Measurements from ENCODE around the gene STARD3.

Gene STARD3

DNA sequence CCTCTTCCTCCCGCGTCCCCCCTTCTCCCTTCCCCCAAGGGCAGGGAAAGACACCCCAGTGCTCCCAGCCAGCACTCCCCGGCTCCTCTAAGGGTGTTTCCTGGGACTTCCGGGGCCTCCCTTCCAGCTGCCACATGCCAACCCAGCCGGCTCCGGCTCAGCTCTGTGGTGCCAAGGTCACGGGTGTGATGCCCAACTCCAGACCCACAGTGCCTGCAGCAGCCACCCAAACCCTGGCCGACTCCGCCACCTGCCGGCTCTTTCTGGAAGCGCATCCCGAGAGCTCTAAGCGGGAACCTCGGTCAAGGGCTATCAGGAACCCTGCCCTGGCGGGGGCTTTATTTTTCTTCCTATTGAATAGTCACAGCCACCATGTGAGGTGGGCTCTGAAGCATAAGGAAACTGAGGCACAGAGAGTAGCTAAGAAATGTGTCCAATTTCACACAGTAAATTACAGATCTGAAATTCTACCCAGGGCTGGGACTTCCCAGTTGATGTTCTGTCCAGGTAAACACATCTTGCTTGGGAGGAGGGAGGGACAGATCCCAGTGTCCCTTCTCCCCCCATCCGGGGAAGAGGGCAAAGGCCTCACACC is 13.5 kb upstream of the STARD3 start:
- H2BK12ac ChIP-seq (ENCODE audit: low read length): no peak overlapping the region
- no peak overlapping the region for H2BK5ac ChIP-seq (ENCODE audit: low read depth, low read length, poor library complexity)
- no CpG with 5 or more reads among the region's 16 CpGs for WGBS (ENCODE audit: extremely low coverage, insufficient coverage, insufficient read length)
- H3K36me3 ChIP-seq (ENCODE audit: control insufficient read depth in 1 of 2, insufficient read depth in 2 of 2, low read length in 2 of 2): no peaks in the 10 kb centered on the region
- H4K12ac ChIP-seq (ENCODE audit: low read depth, low read length): no peak overlapping the region
- H2AK5ac ChIP-seq (ENCODE audit: low read length): no peak overlapping the region
- H3K79me1 ChIP-seq (ENCODE audit: low read length): no peaks in the 10 kb centered on the region
- H3K9ac ChIP-seq (ENCODE audit: low read length): no peak overlapping the region
- H2BK120ac ChIP-seq (ENCODE audit: insufficient read depth, low read length, poor library complexity): no peak overlapping the region
- no peak overlapping the region for H3K4me2 ChIP-seq (ENCODE audit: low read length)
- H3K4ac ChIP-seq (ENCODE audit: low read depth, low read length): no peak overlapping the region
- H3K4me3 ChIP-seq (ENCODE audit: low read depth, low read length): no peak overlapping the region
- H3K27me3 ChIP-seq (ENCODE audit: insufficient read depth, low read length): peaks cover 49% of the 10 kb centered on the region
- no peak overlapping the region for H4K8ac ChIP-seq (ENCODE audit: low read depth, low read length)
- H3K4me1 ChIP-seq (ENCODE audit: control insufficient read depth in 1 of 2, insufficient read depth in 2 of 2, low read length in 2 of 2): peaks cover 0 to 6% of the 10 kb centered on the region in 2 experiments
- no peak overlapping the region for H3K14ac ChIP-seq (ENCODE audit: low read length)
- peak; percentile 57 to 87 for DNase-seq
- no peaks in the 10 kb centered on the region for H3K79me2 ChIP-seq (ENCODE audit: control insufficient read depth, insufficient read depth, low read length, poor library complexity)
- H3K9me3 ChIP-seq (ENCODE audit: insufficient read depth, low read depth, low read length): peaks cover 1% of the 10 kb centered on the region
- H4K91ac ChIP-seq (ENCODE audit: low read depth, low read length): no peak overlapping the region
- no peak overlapping the region for H2AFZ ChIP-seq (ENCODE audit: insufficient read depth, low read length, poor library complexity)
- H3K27ac ChIP-seq (ENCODE audit: low read depth, low read length): no peak overlapping the region
- no peak overlapping the region for H3K18ac ChIP-seq (ENCODE audit: low read length)
- no peak overlapping the region for H3K23ac ChIP-seq (ENCODE audit: low read length)

DNA sequence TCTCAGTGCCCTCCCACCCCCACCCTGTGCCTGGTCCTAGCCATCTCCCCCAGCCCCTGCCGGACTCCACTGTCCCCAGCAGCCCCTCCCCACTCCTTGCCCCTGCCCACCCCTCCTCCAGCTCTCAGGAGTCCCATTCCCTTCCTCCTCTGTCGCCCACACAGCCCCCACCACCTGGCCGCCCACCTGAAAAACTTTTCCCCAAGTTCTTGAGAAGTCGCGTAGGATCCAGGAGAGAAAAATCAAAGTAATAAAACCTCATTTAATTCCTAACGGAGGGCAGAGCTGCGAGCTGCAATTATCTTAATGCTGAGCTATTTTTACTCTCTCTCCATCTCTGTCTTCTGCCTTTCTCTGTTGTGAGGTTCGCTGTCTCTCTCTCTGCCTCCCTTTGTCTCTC is 12.6 kb upstream of the STARD3 start:
- no peak overlapping the region for H2BK120ac ChIP-seq (ENCODE audit: insufficient read depth, low read length, poor library complexity)
- DNase-seq: no peak
- H3K23ac ChIP-seq (ENCODE audit: low read length): no peak overlapping the region
- no peak overlapping the region for H2BK5ac ChIP-seq (ENCODE audit: low read depth, low read length, poor library complexity)
- H2BK12ac ChIP-seq (ENCODE audit: low read length): no peak overlapping the region
- no peak overlapping the region for H2AFZ ChIP-seq (ENCODE audit: insufficient read depth, low read length, poor library complexity)
- H3K4me1 ChIP-seq (ENCODE audit: control insufficient read depth in 1 of 2, insufficient read depth in 2 of 2, low read length in 2 of 2): peaks cover 0 to 5% of the 10 kb centered on the region in 2 experiments
- no peak overlapping the region for H3K27ac ChIP-seq (ENCODE audit: low read depth, low read length)
- H3K4me3 ChIP-seq (ENCODE audit: low read depth, low read length): no peak overlapping the region
- H3K9ac ChIP-seq (ENCODE audit: low read length): no peak overlapping the region
- no peaks in the 10 kb centered on the region for H3K9me3 ChIP-seq (ENCODE audit: insufficient read depth, low read depth, low read length)
- no peak overlapping the region for H3K4ac ChIP-seq (ENCODE audit: low read depth, low read length)
- H3K36me3 ChIP-seq (ENCODE audit: control insufficient read depth in 1 of 2, insufficient read depth in 2 of 2, low read length in 2 of 2): no peaks in the 10 kb centered on the region
- no peak overlapping the region for H3K14ac ChIP-seq (ENCODE audit: low read length)
- no peak overlapping the region for H4K91ac ChIP-seq (ENCODE audit: low read depth, low read length)
- no peak overlapping the region for H4K12ac ChIP-seq (ENCODE audit: low read depth, low read length)
- H3K79me2 ChIP-seq (ENCODE audit: control insufficient read depth, insufficient read depth, low read length, poor library complexity): no peaks in the 10 kb centered on the region
- no CpG with 5 or more reads among the region's 8 CpGs for WGBS (ENCODE audit: extremely low coverage, insufficient coverage, insufficient read length)
- peaks cover 43% of the 10 kb centered on the region for H3K27me3 ChIP-seq (ENCODE audit: insufficient read depth, low read length)
- no peaks in the 10 kb centered on the region for H3K79me1 ChIP-seq (ENCODE audit: low read length)
- H2AK5ac ChIP-seq (ENCODE audit: low read length): no peak overlapping the region
- H3K18ac ChIP-seq (ENCODE audit: low read length): no peak overlapping the region
- no peak overlapping the region for H3K4me2 ChIP-seq (ENCODE audit: low read length)
- H4K8ac ChIP-seq (ENCODE audit: low read depth, low read length): no peak overlapping the region

DNA sequence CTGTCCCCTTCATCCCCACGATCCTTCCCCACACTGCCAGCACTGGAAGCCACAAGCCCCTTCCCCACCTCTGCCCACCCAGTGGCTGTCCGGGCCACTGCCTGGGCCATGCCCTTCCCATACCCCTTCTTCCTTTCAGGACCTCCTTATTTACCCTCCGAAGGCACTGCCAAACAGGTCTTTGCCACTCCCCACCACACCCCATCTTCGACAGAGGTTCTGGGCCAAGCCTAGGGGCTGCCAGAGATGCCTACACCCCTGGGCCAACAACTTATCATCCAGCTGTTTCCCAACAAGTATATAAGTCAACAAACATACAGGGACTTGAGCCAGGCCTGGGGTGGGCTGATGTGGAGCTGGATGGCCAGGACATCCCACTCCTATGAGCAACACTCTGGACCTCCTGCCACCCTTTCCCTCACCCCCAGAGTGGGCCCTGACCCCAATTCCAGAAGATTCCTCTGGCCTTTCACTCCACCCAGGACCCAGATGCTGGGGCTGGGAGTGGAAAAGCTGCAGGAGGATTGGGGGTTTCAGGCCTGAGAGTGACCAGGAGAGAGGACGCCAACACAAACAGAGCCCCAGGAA is 11.7 kb upstream of the STARD3 start:
- H2AFZ ChIP-seq (ENCODE audit: insufficient read depth, low read length, poor library complexity): no peak overlapping the region
- H4K8ac ChIP-seq (ENCODE audit: low read depth, low read length): no peak overlapping the region
- H4K12ac ChIP-seq (ENCODE audit: low read depth, low read length): no peak overlapping the region
- H2BK120ac ChIP-seq (ENCODE audit: insufficient read depth, low read length, poor library complexity): no peak overlapping the region
- H3K9ac ChIP-seq (ENCODE audit: low read length): no peak overlapping the region
- no peaks in the 10 kb centered on the region for H3K79me2 ChIP-seq (ENCODE audit: control insufficient read depth, insufficient read depth, low read length, poor library complexity)
- H3K23ac ChIP-seq (ENCODE audit: low read length): no peak overlapping the region
- H3K4ac ChIP-seq (ENCODE audit: low read depth, low read length): no peak overlapping the region
- no peaks in the 10 kb centered on the region for H3K9me3 ChIP-seq (ENCODE audit: insufficient read depth, low read depth, low read length)
- DNase-seq: no peak
- H3K4me3 ChIP-seq (ENCODE audit: low read depth, low read length): no peak overlapping the region
- WGBS (ENCODE audit: extremely low coverage, insufficient coverage, insufficient read length): no CpG with 5 or more reads among the region's 5 CpGs
- peaks cover 39% of the 10 kb centered on the region for H3K27me3 ChIP-seq (ENCODE audit: insufficient read depth, low read length)
- no peak overlapping the region for H2AK5ac ChIP-seq (ENCODE audit: low read length)
- H3K14ac ChIP-seq (ENCODE audit: low read length): no peak overlapping the region
- H3K36me3 ChIP-seq (ENCODE audit: control insufficient read depth in 1 of 2, insufficient read depth in 2 of 2, low read length in 2 of 2): no peaks in the 10 kb centered on the region
- peaks cover 0 to 5% of the 10 kb centered on the region in 2 experiments for H3K4me1 ChIP-seq (ENCODE audit: control insufficient read depth in 1 of 2, insufficient read depth in 2 of 2, low read length in 2 of 2)
- no peak overlapping the region for H3K27ac ChIP-seq (ENCODE audit: low read depth, low read length)
- no peak overlapping the region for H4K91ac ChIP-seq (ENCODE audit: low read depth, low read length)
- no peak overlapping the region for H3K18ac ChIP-seq (ENCODE audit: low read length)
- H3K4me2 ChIP-seq (ENCODE audit: low read length): no peak overlapping the region
- H2BK5ac ChIP-seq (ENCODE audit: low read depth, low read length, poor library complexity): no peak overlapping the region
- H2BK12ac ChIP-seq (ENCODE audit: low read length): no peak overlapping the region
- H3K79me1 ChIP-seq (ENCODE audit: low read length): no peaks in the 10 kb centered on the region

DNA sequence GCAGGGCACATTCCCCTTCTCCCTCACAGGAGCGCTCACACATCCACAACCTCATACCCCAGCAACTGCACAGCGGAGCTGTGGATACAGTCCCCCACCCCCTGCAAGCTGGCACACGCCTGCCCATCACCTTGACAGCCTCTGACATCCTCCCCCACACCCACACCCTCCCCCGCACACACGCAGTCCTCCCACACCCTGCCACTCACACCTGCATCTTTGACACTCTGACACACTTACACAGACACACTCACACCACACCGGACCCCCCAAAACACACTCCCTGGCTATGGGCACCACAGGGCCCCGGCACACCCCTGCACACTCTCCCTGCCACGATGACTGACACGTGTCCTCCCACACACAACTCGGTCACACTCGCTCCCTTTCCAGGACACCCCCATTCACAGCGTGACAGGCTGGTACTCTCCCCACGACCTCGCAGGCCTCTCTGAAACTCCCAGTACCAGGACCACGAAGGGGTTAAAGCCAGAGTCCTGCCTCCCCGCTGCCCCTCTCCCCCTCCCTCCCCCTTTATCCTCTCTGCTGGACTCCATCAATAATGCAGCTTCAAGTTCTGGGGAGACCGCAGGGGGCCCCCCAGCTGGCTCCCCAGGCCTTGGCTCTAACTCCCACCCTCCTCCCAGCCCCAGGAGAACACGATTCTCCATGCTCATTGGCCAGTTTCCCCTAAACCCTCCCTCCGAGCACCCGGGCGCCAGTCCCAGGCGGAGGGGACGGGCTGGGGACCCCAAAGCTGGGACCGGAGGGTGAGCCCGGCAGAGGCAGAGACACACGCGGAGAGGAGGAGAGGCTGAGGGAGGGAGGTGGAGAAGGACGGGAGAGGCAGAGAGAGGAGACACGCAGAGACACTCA is 10.5 kb upstream of the STARD3 start, which contains the start of gene PPP1R1B:
TSS of gene PPP1R1B (plus strand) at position 782 of the 876 bp plus-strand sequence. CDS start 441 bp downstream, outside the sequence.
- no peaks in the 10 kb centered on the region for H3K36me3 ChIP-seq (ENCODE audit: control insufficient read depth in 1 of 2, insufficient read depth in 2 of 2, low read length in 2 of 2)
- no peaks in the 10 kb centered on the region for H3K9me3 ChIP-seq (ENCODE audit: insufficient read depth, low read depth, low read length)
- H3K79me2 ChIP-seq (ENCODE audit: control insufficient read depth, insufficient read depth, low read length, poor library complexity): no peaks in the 10 kb centered on the region
- H2BK5ac ChIP-seq (ENCODE audit: low read depth, low read length, poor library complexity): no peak within 1 kb of the TSS
- no peak within 1 kb of the TSS for H4K12ac ChIP-seq (ENCODE audit: low read depth, low read length)
- H3K79me1 ChIP-seq (ENCODE audit: low read length): no peaks in the 10 kb centered on the region
- peaks cover 39% of the 10 kb centered on the region for H3K27me3 ChIP-seq (ENCODE audit: insufficient read depth, low read length)
- WGBS (ENCODE audit: extremely low coverage, insufficient coverage, insufficient read length): no CpG with 5 or more reads among the region's 29 CpGs
- H3K14ac ChIP-seq (ENCODE audit: low read length): no peak within 1 kb of the TSS
- H3K4me1 ChIP-seq (ENCODE audit: control insufficient read depth in 1 of 2, insufficient read depth in 2 of 2, low read length in 2 of 2): peaks cover 3 to 8% of the 10 kb centered on the region in 2 experiments
- no peak within 1 kb of the TSS for H2AFZ ChIP-seq (ENCODE audit: insufficient read depth, low read length, poor library complexity)
- H2BK12ac ChIP-seq (ENCODE audit: low read length): no peak within 1 kb of the TSS
- H3K23ac ChIP-seq (ENCODE audit: low read length): no peak within 1 kb of the TSS
- no peak within 1 kb of the TSS for H3K4ac ChIP-seq (ENCODE audit: low read depth, low read length)
- H2AK5ac ChIP-seq (ENCODE audit: low read length): no peak within 1 kb of the TSS
- no peak within 1 kb of the TSS for H3K27ac ChIP-seq (ENCODE audit: low read depth, low read length)
- no peak within 1 kb of the TSS for H3K18ac ChIP-seq (ENCODE audit: low read length)
- no peak within 1 kb of the TSS for H3K9ac ChIP-seq (ENCODE audit: low read length)
- DNase-seq: no peak
- no peak within 1 kb of the TSS for H2BK120ac ChIP-seq (ENCODE audit: insufficient read depth, low read length, poor library complexity)
- H3K4me3 ChIP-seq (ENCODE audit: low read depth, low read length): no peak within 1 kb of the TSS
- H3K4me2 ChIP-seq (ENCODE audit: low read length): peak within 1 kb of the TSS; percentile 42
- H4K8ac ChIP-seq (ENCODE audit: low read depth, low read length): no peak within 1 kb of the TSS
- H4K91ac ChIP-seq (ENCODE audit: low read depth, low read length): no peak within 1 kb of the TSS
